GM12878 (cell line): ENCODE measurements around the gene PIK3C2B. TPM values are rescaled to one million over a fixed set of nuclear protein-coding genes. Genes with fewer than 3 reads are reported as not detected.

Source experiments
- ATAC-seq: fragments of 200-7000 bp; cut with Tn5 transposase; 3 replicates; pipeline ENCODE4 v1.9.1; 2020; ENCODE audit warnings: mild to moderate bottlenecking, moderate library complexity
- BruUV-seq: library from RNA; stranded (reverse); fragments of 400-500 nt; replicated peaks from 2 replicates; lab custom pipeline; 2021; lab: Mats Ljungman, UMichigan
- CTCF ChIA-PET: fragments of 300-600 bp; sonication (Branson Sonifier 250); formaldehyde crosslinking; extraction: SDS; loops from one replicate; lab custom pipeline; 2021; ENCODE audit warnings: inconsistent platforms; lab: Yijun Ruan, JAX
- POLR2A ChIA-PET: fragments of 350-600 bp; formaldehyde crosslinking; extraction: SDS; loops from one replicate; lab custom pipeline; 2021; ENCODE audit warnings: inconsistent platforms; lab: Charles Lee
- RAD21 ChIA-PET: fragments of 300-600 bp; sonication (Branson Sonifier 250); formaldehyde crosslinking; loops from one replicate; lab custom pipeline; 2023; ENCODE audit warnings: antibody characterized with exemption; ENCODE audit not compliant: unreplicated experiment; lab: Charles Lee
- SMC1A ChIA-PET: fragments of 300-600 bp; sonication (Branson Sonifier 250); formaldehyde crosslinking; loops from one replicate; lab custom pipeline; 2023; ENCODE audit not compliant: unreplicated experiment, uncharacterized antibody; lab: Charles Lee
- DNase-seq: peaks from one replicate; pipeline ENCODE4 v3.0.0-alpha.2; 2011; ENCODE audit warnings: low read depth, low spot score
- FAIRE-seq: peaks from 3 replicates; lab custom pipeline; 2011; peaks lifted over from hg19 to GRCh38; lab: Jason Lieb, UNC
- H2AFZ ChIP-seq: 2 replicates; pipeline ENCODE4 v1.6.0; 2011; ENCODE audit warnings: low read depth, low read length, control low read depth; ENCODE audit not compliant: control insufficient read depth
- H3K27ac ChIP-seq: 2 replicates; pipeline ENCODE4 v1.5.1; 2011; ENCODE audit warnings: control low read depth; ENCODE audit not compliant: control insufficient read depth, insufficient read depth
- H3K27me3 ChIP-seq, 2 experiments: replicated peaks in 1 of 2; 2 replicates each; pipeline versions ENCODE4 v1.6.0 to v1.6.1; 2011; ENCODE audit warnings: low read length in 1 of 2; ENCODE audit not compliant: control insufficient read depth in 2 of 2, insufficient read depth in 2 of 2
- H3K36me3 ChIP-seq, 2 experiments: 2 replicates each; pipeline ENCODE4 v1.5.1; 2011; ENCODE audit warnings: low read length in 1 of 2; ENCODE audit not compliant: control insufficient read depth in 2 of 2, insufficient read depth in 2 of 2
- H3K4me1 ChIP-seq: 2 replicates; pipeline ENCODE4 v1.6.1; 2011; ENCODE audit warnings: mild to moderate bottlenecking, low read length, moderate library complexity, mixed read lengths; ENCODE audit not compliant: control insufficient read depth, insufficient read depth
- H3K4me2 ChIP-seq: 2 replicates; pipeline ENCODE4 v1.6.0; 2011; ENCODE audit warnings: control low read depth; ENCODE audit not compliant: control insufficient read depth, insufficient read depth
- H3K4me3 ChIP-seq: fragments of 200-600 bp; sonication (generic); 2 replicates; pipeline ENCODE4 v1.5.1; 2016
- H3K79me2 ChIP-seq: 2 replicates; pipeline ENCODE4 v1.6.0; 2011; ENCODE audit warnings: low read length; ENCODE audit not compliant: control insufficient read depth, insufficient read depth
- H3K9ac ChIP-seq: 2 replicates; pipeline ENCODE4 v1.8.0; 2011; ENCODE audit warnings: low read length, control low read depth, mixed read lengths; ENCODE audit not compliant: control insufficient read depth, insufficient read depth
- H3K9me3 ChIP-seq: replicated peaks from 3 replicates; pipeline ENCODE4 v1.5.1; 2011; ENCODE audit warnings: mild to moderate bottlenecking, low read length; ENCODE audit not compliant: control insufficient read depth, insufficient read depth
- H4K20me1 ChIP-seq: 2 replicates; pipeline ENCODE4 v1.6.0; 2011; ENCODE audit not compliant: control insufficient read depth, insufficient read depth
- E4F1 ChIP-seq: fragments of 450-650 bp; IDR thresholded peaks from 2 replicates; pipeline ENCODE4 v1.6.1; 2018; ENCODE audit warnings: borderline replicate concordance, mild to moderate bottlenecking; ENCODE audit not compliant: partially characterized antibody
- IKZF1 ChIP-seq: fragments of 450-650 bp; conservative IDR thresholded peaks from 2 replicates; pipeline ENCODE4 v1.6.1; 2017; ENCODE audit warnings: antibody characterized with exemption, mild to moderate bottlenecking
- PAX5 ChIP-seq: IDR thresholded peaks from 2 replicates; pipeline ENCODE4 v1.6.1; 2011; ENCODE audit warnings: low read depth, low read length, borderline replicate concordance
- USF1 ChIP-seq: IDR thresholded peaks from 2 replicates; pipeline ENCODE4 v1.6.1; 2011; ENCODE audit warnings: borderline replicate concordance, low read depth, mild to moderate bottlenecking, moderate library complexity, mixed read lengths, low read length; ENCODE audit not compliant: insufficient read depth; ENCODE audit errors: extremely low read length
- WGBS: methylation state at CpG from one replicate; pipeline ENCODE4 v1.1.6; 2016; ENCODE audit warnings: low lambda C conversion rate; ENCODE audit not compliant: insufficient replicate concordance, insufficient coverage; ENCODE audit errors: missing lambda C conversion rate; 5-methylcytosine and 5-hydroxymethylcytosine counted together
- in situ Hi-C: fragments of 300-500 bp; cut with MboI; formaldehyde crosslinking; loops from 9 replicates; pipeline ENCODE4 v1.14.3; 2018; ENCODE audit warnings: mixed read lengths
- intact Hi-C: fragments of 100-400 bp; cut with micrococcal nuclease; formaldehyde crosslinking; loops from one replicate; pipeline ENCODE4 v1.14.2; 2022; ENCODE audit not compliant: unreplicated experiment
- polyA plus RNA-seq, 11 experiments: library from polyadenylated mRNA; depleted of rRNA in 4 of 11; unstranded in 6 of 11; stranded (reverse) in 5 of 11; fragments of >200 nt; fragmentation: Nextera tagmentation in 4 of 11; fragmentation: Illumina TruSeq in 1 of 11; extraction: Ambion mirVana in 4 of 11; extraction: Trizol in 1 of 11; gene quantifications; 1 replicate in 1 of 11; 2 replicates in 10 of 11; pipeline versions ENCODE4 v1.2.1 to v1.2.3, GENCODE V29; 2011 to 2016; ENCODE audit warnings: inconsistent platforms in 2 of 11, missing spikeins in 2 of 11, low read depth in 1 of 11
- total RNA-seq, 4 experiments: library from RNA; depleted of rRNA in 3 of 4; stranded (reverse); fragments of >200 nt in 3 of 4; fragmentation: Illumina TruSeq in 1 of 4; extraction: Trizol in 1 of 4; gene quantifications; 2 replicates each; pipeline versions ENCODE4 v1.2.1 to v1.2.3, GENCODE V29; 2013 to 2021

The PIK3C2B gene
- total and polyA plus RNA-seq, 10 of the 15 experiments (the other 5 are each of a cell fraction or from before 2014, with no cell fraction given), result 2.2 to 38.1 (median 11.4) TPM

- ChIA-PET CTCF (interaction anchor here (0.7 to 39.0 kb wide), 21 partner anchors 10 to 337 kb away, joined by 3 to 2021 read pairs (median 7); partner anchors contain the start of genes MDM4, PIK3C2B and REN), SMC1A (interaction anchor here (0.6 to 19.3 kb wide), 16 partner anchors 10 to 340 kb away, joined by 3 to 939 read pairs (median 6); partner anchors contain the start of genes MDM4 and PIK3C2B), POLR2A (interaction anchor here (1.0 to 6.2 kb wide), 6 partner anchors 9 to 86 kb away, joined by 3 to 50 read pairs (median 7); partner anchors contain the start of gene PIK3C2B), RAD21 (interaction anchor here (0.8 to 13.5 kb wide), 11 partner anchors 21 to 368 kb away, joined by 3 to 441 read pairs (median 10); no protein-coding TSS in a partner anchor)
- Histone ChIP-seq H3K4me1 (peaks cover 5% of the 10 kb centered on the region), H3K4me3 (no peak overlapping the region), H2AFZ (no peak overlapping the region), H3K79me2 (no peaks in the 10 kb centered on the region), H3K36me3 (no peaks in the 10 kb centered on the region), H4K20me1 (no peaks in the 10 kb centered on the region), H3K4me2 (no peak overlapping the region), H3K27me3 (no peaks in the 10 kb centered on the region), H3K9me3 (no peaks in the 10 kb centered on the region; the same call in 2 of the 3 replicates), H3K9ac (no peak overlapping the region), H3K27ac (no peak overlapping the region)
- TF ChIP-seq IKZF1 (no peak), E4F1 (no peak), USF1 (no peak), PAX5 (no peak)
- FAIRE-seq (no peak), ATAC-seq (no peak), DNase-seq (no peak)
- intact Hi-C loops, result loop anchor here (1.0 to 10.0 kb wide), 3 partner anchors 58 to 339 kb away; partner anchors contain the start of gene REN
- WGBS, result 79% methylated on average over 4 of the region's 4 CpGs
- in situ Hi-C loops, result loop anchor here (5.0 to 25.0 kb wide), 3 partner anchors 57 to 1217 kb away; partner anchors contain the start of gene REN
- BruUV-seq, result no TSS peak
Observed at GRCh38 chr1:204503913-204504519, 9.4 kb upstream of the PIK3C2B start.
